Activated T-cell treated with anti-CD3 and anti-CD28 coated beads, Interleukin-2, amount 50 U/mL, for 48 hours (primary cell): ENCODE results near the gene SGCA.

Experiments used
- DNase-seq, 2 experiments: peaks; one replicate each; pipeline ENCODE4 v3.0.0-alpha.2; 2020

The SGCA gene

GRCh38 chr17:50210240-50211225, 44.7 kb downstream of the SGCA start:
- peak; percentile 13 to 14 for DNase-seq

DNA sequence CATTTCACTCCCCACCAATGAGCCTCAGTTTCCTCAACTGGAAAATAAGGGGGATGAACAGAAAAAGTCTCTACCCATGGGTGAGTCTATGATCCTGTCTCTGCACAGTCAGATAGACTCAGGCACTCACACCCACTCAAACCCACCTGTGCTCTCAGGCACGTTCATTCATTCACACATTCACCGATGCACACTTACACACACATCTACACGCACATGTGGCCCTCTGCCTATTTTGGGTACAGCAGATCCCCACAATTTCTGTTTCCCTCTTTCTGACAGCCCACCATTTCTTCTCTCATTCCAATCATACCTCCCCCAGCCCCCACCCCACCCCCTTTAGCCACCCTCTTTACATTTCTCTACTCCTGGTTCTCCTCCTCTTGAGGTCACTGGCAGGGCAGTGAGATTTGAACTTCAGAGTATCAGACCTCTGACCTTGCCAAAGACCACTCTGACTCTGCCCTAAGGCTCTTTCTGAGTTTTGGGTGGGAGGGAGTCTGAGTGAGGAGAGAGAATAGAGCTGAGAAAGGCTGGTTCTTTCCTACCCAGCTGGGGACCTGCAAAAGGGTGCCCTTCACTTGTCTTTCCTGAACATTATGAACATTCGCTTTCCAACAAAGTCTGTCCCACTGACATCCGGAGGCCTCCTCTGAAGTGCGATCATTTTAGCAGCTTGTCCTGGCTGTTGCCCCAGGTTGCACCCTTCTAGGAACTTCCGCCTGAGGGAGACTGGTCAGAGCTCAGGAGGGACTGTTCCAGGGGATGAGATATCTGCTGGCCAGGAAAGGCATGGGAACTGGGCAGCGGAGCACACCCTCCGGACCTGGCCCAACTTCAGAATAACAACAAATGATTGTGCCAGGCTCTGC, 45.7 kb downstream of the SGCA start:
- DNase-seq = peak; percentile 13 to 20

GRCh38 chr17:50212121-50212843, 46.5 kb downstream of the SGCA start:
- no peak for DNase-seq

DNA sequence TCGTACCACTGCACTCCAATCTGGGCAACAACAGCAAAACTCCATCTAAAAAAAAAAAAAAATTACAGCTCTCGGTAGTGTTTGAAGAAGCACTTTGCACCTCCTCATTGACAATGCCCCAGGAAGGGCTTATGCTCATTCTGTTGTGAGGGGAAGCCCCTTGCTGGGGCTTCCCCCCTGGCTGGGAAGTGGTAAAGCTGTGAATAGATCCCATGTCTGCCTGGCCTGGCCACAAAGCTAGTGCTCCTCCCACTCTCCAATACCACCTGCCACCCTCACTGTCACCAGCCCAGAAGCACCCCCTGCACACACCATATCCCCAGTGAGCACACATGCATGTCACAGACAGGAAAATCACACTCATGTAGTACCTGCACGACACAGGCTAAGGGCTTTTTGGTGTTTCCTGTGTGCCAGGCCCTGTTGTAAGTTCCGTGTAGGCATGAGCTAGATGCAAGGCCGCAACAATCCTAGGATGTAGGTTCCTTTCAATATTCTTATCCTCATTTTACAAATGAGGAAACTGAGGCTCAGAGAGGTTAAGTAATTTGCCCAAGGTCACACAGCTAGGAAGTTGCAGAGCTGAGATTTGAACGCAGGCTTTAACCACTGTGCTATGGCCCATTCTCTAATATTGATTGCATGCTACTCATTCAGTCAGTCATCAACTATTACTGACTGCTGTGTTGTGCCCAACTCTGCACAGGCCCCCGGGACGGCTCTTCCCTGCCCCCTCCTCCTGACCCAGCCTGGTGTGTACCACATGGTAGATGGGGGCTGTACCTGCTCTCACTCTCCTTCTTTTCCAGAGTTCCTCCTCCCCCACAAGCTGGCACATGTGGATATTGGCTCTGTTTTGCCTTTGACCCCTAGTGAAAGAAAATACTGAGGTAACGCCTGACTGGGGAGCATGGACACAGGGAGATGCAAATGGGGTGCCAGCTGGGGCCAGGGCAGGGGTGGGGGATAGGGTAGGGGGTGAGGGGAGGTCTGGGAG, 47.5 kb downstream of the SGCA start:
- peak; percentile 48 to 63 for DNase-seq

- DNase-seq = no peak
Observed at GRCh38 chr17:50214976-50215760, 49.4 kb downstream of the SGCA start.

- no peak for DNase-seq
Observed at GRCh38 chr17:50217591-50217990, 51.8 kb downstream of the SGCA start.

- no peak for DNase-seq
Observed at GRCh38 chr17:50218071-50218759, 52.4 kb downstream of the SGCA start.

GRCh38 chr17:50218771-50219315, 53.0 kb downstream of the SGCA start:
- no peak for DNase-seq

DNA sequence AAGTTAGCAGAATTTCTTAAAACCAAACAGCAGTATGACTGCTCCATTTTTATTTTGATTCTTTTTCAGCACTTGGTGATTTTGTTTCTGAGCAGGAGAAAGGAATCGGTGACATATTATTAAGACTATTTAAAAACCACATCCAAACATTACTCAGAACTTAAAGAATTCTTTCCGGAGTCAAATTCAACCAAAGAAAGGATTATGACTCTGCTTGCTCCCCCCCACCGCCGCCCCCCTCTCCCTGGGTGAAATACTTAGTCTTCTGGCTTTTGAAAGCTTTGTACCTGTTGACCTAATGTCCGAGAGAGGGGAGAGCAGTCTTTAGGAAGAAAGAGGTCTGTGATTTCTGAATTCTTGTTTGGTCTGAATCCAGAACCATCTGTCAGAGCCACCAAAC, 53.5 kb downstream of the SGCA start:
- DNase-seq = no peak

DNA sequence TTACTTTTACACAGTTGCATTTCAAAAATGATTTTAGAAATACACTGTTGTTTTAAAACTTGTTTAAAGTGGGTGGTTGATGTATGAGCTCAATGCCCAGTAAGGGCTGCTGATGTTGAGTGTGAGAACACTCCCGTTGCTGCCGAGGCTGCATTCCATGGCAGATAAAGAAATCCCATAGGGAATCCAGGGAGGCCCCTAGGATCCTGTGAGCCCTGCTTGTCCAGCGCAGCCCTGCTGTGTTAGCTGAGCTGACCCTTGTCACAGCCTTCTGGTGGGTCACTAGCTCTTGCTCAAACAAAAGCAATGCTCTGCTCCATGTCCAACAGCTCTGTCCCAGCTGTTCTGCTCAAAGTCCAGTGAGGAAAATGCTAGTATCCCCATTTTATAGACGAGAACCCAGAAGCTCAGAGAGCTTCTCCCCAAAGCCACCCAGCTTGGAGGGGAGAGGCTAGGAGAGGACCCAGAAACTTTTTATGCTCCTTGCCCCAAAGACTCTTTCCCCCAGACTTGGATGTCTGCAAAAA, 54.2 kb downstream of the SGCA start:
- no peak for DNase-seq

DNA sequence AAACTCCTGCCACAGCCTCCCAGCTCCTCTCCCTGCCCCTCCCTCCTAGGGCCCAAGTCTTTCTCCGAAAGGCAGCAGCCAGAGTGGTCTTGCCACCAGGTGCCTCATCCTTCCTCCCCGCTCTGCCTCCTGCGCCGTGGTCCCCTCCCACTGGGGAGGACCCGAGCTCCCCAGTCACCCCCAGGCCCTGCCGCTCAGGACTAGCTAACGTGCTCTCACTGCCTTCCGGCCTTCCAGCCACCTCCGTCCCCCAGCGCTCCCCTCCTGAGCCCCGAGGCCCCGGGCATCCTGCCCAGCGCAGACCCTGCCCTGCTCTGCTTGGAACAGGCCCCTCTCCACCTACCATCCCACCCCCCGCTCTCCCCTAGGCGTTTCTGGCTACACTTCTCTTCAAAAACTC, 55.0 kb downstream of the SGCA start:
- no peak for DNase-seq

GRCh38 chr17:50221266-50221863, 55.6 kb downstream of the SGCA start:
- DNase-seq = no peak

DNA sequence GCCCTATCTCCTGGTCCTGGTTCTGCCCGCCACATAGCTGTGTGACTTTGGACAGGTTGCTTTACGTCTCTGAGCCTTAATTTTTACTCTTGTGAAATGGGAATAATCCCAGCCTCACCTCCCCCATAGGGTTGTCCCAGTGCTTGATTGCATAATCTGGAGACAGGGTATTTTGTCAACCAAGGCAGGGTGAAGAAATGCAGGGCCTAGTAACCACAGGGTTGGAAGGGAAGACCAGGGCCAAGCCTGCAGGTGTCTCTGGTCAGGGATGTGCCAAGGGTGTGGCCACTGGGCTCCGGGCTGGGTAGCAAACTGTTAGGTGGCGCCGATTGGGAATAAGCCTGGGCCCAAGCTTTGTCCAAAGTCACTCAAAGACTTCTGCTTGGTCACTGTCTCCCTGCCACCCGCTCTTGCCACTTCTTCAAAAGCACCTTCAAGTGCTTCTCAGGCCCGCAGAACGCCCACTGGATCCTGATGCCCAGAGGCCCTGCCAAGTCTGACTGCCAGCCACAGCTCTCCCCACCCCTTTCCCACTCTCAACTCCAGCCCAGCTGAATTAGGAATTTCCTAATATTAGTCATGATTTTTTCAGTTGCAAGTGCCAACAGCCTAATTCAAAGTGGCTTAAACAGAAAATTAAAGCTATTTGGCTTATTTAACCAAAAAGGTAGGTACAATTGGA, 56.2 kb downstream of the SGCA start:
- DNase-seq = no peak

DNA sequence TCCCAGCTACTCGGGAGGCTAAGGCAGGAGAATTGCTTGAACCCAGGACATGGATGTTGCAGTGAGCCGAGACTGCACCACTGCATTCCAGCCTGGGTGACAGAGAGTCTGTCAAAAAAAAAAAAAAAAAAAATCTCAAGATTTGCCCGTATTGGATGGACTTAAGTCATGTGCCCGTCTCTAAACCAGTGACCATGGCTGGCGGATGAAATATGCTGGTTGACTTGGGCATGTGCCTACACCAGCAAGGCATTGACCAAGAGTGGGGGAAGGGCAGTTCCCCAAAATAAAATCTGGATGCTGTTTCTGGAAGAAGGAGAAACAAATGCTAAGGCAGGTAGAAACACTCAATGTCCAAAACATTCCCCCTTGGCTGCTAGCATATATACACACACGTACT, 57.1 kb downstream of the SGCA start:
- no peak for DNase-seq
